Activated CD4-positive, alpha-beta T cell treated with anti-CD3 and anti-CD28 coated beads, Interleukin-2, amount 10 ng/mL, durations not matched to agents 7 days and 5 days (primary cell): ENCODE data around the gene WNT5A. TPM values are rescaled to one million over a fixed set of nuclear protein-coding genes. Genes with fewer than 3 reads are reported as not detected.

Experiments used
- CTCF ChIA-PET: fragments of 350-600 bp; sonication (Branson Sonifier 250); formaldehyde crosslinking; loops from one replicate; lab custom pipeline; 2021; ENCODE audit warnings: antibody characterized with exemption; lab: Charles Lee
- POLR2A ChIA-PET: fragments of 350-600 bp; sonication (Branson Sonifier 250); formaldehyde crosslinking; loops from one replicate; lab custom pipeline; 2021; ENCODE audit warnings: antibody characterized with exemption; lab: Charles Lee
- DNase-seq: peaks from one replicate; pipeline ENCODE4 v3.0.0-alpha.2; 2020
- H3K27ac Mint-ChIP-seq: one replicate; pipeline ENCODE4 v1.8.0; 2021; ENCODE audit warnings: mild to moderate bottlenecking, moderate library complexity, mixed read lengths
- H3K27me3 Mint-ChIP-seq: one replicate; pipeline ENCODE4 v1.8.0; 2021; ENCODE audit warnings: mixed read lengths
- H3K36me3 Mint-ChIP-seq: one replicate; pipeline ENCODE4 v1.8.0; 2021; ENCODE audit warnings: low read depth, mixed read lengths
- H3K4me1 Mint-ChIP-seq: one replicate; pipeline ENCODE4 v1.8.0; 2021; ENCODE audit warnings: mixed read lengths
- H3K4me3 Mint-ChIP-seq: one replicate; pipeline ENCODE4 v1.8.0; 2021; ENCODE audit warnings: mild to moderate bottlenecking, moderate library complexity, mixed read lengths
- H3K9me3 Mint-ChIP-seq: one replicate; pipeline ENCODE4 v1.8.0; 2021; ENCODE audit warnings: mixed read lengths
- total RNA-seq, 2 experiments: library from RNA; stranded (reverse); gene quantifications; one replicate each; pipeline ENCODE4 v1.2.3, GENCODE V29; 2021

WNT5A gene
- total RNA-seq, 2 experiments from 2014 or later = not detected

- POLR2A ChIA-PET = no interaction called here
- CTCF ChIA-PET = no interaction called here
- H3K4me3 Mint-ChIP-seq = no peak overlapping the region
These were observed 18.9 kb downstream of the WNT5A start for GRCh38 chr3:55468251-55468650.

GRCh38 chr3:55467099-55467498, 20.0 kb downstream of the WNT5A start:
- no peaks in the 10 kb centered on the region for H3K36me3 Mint-ChIP-seq
- H3K27ac Mint-ChIP-seq = no peak overlapping the region
- no peak for DNase-seq
- ChIA-PET CTCF (no interaction called here), POLR2A (interaction anchor here (0.7 kb wide), 1 partner anchor 76 kb away, joined by 3 read pairs; no protein-coding TSS in a partner anchor)
- H3K27me3 Mint-ChIP-seq = no peaks in the 10 kb centered on the region
- H3K9me3 Mint-ChIP-seq = peaks cover 5% of the 10 kb centered on the region
- H3K4me3 Mint-ChIP-seq = no peak overlapping the region
- no peaks in the 10 kb centered on the region for H3K4me1 Mint-ChIP-seq

More at GRCh38 chr3:55468251-55468650, 18.9 kb downstream of the WNT5A start:
- no peaks in the 10 kb centered on the region for H3K9me3 Mint-ChIP-seq
- no peaks in the 10 kb centered on the region for H3K36me3 Mint-ChIP-seq
- DNase-seq = no peak
- H3K27ac Mint-ChIP-seq = no peak overlapping the region
- H3K27me3 Mint-ChIP-seq = no peaks in the 10 kb centered on the region
- H3K4me1 Mint-ChIP-seq = no peaks in the 10 kb centered on the region

- no peak for DNase-seq
- Mint-ChIP-seq H3K27ac (no peak overlapping the region), H3K4me3 (no peak overlapping the region), H3K4me1 (no peaks in the 10 kb centered on the region), H3K36me3 (no peaks in the 10 kb centered on the region), H3K9me3 (peaks cover 5% of the 10 kb centered on the region), H3K27me3 (no peaks in the 10 kb centered on the region)
- CTCF ChIA-PET = no interaction called here
- POLR2A ChIA-PET = no interaction called here
These were observed 20.6 kb downstream of the WNT5A start for GRCh38 chr3:55466526-55466925.

GRCh38 chr3:55461896-55462295, 25.2 kb downstream of the WNT5A start:
- Mint-ChIP-seq H3K27me3 (no peaks in the 10 kb centered on the region), H3K4me3 (no peak overlapping the region), H3K9me3 (peaks cover 5% of the 10 kb centered on the region), H3K4me1 (no peaks in the 10 kb centered on the region), H3K27ac (no peak overlapping the region), H3K36me3 (no peaks in the 10 kb centered on the region)
- ChIA-PET POLR2A (no interaction called here), CTCF (no interaction called here)
- DNase-seq = no peak

GRCh38 chr3:55459838-55460237, 27.3 kb downstream of the WNT5A start:
- Mint-ChIP-seq H3K4me1 (no peaks in the 10 kb centered on the region), H3K9me3 (peaks cover 5% of the 10 kb centered on the region), H3K4me3 (no peak overlapping the region), H3K27ac (no peak overlapping the region), H3K36me3 (no peaks in the 10 kb centered on the region), H3K27me3 (no peaks in the 10 kb centered on the region)
- ChIA-PET POLR2A (no interaction called here), CTCF (no interaction called here)
- no peak for DNase-seq

DNA sequence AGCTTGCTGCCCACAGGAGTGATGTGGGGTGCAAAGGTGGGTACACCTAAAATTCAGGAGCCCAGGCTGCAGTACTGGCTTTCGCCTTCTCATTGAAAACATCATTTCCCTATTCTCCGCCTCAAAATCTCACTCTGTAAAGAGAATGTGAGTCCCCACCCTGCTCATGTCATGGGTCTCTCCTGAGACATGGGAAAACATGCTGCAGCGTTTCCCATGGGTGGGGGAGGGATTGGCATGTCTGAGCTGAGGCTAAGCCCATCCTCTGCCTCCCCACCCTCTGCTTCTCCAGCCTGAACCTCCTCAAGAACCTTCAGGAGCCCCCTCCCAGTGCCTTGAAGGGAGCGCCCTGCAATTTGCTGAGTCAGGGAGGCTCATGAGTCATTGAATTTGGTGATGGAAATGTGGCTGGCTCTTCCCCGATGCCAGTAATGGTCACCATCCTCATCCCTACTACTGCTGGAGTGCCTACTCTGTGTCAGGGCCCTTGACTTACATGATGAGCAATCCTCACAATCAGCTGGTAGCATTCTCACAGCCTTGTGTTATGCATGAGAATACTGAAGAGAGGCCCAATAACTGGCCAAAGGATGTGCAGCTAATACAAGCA, 28.8 kb downstream of the WNT5A start:
- DNase-seq = no peak
- H3K4me1 Mint-ChIP-seq = no peaks in the 10 kb centered on the region
- no peak overlapping the region for H3K27ac Mint-ChIP-seq
- H3K9me3 Mint-ChIP-seq = peaks cover 5% of the 10 kb centered on the region
- POLR2A ChIA-PET = no interaction called here
- H3K36me3 Mint-ChIP-seq = no peaks in the 10 kb centered on the region
- H3K4me3 Mint-ChIP-seq = no peak overlapping the region
- H3K27me3 Mint-ChIP-seq = no peaks in the 10 kb centered on the region
- CTCF ChIA-PET = no interaction called here

DNA sequence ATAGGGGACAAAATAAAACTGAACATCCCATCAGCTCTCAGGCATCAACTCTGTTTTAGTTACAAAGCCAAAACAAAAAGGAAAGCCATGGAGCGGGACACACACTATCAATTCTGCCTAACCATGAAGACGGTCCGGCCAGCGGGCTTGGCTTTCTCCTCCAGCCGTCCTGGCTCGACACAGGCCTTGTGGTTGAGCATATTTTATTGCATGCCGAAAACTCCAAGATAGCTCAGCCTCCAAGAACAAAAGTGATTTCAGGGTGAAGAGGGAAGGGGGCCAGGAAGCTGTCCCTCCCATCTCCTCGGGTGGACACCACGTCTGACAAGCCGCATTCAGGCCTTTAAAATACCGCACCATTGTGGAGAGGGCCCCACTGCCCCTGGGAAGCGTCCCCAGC, 31.2 kb downstream of the WNT5A start:
- Mint-ChIP-seq H3K4me3 (no peak overlapping the region), H3K27ac (no peak overlapping the region), H3K4me1 (no peaks in the 10 kb centered on the region), H3K9me3 (no peaks in the 10 kb centered on the region), H3K27me3 (no peaks in the 10 kb centered on the region), H3K36me3 (no peaks in the 10 kb centered on the region)
- DNase-seq = no peak
- CTCF ChIA-PET = interaction anchor here (0.6 kb wide), 1 partner anchor 49 kb away, joined by 4 read pairs; no protein-coding TSS in a partner anchor
- POLR2A ChIA-PET = no interaction called here

DNA sequence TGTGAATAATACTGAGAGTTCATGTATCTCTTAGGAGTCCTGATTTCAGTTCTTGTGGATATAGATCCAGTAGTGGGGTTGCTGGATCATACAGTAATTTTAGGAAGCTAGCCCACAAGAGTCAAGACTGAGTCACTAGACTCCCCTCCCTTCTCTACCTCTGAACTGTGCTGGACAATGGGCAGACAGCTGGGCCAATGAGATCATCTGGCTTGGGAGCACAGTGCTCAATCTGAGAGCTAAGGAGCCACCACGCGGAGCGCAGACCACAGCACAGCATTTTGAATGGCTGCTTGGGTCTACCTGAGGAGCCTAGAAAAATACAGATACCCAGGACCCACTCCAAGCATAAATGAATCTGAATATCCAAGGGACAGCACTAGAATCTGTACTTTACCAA, 32.5 kb downstream of the WNT5A start:
- no peak for DNase-seq
- ChIA-PET CTCF (no interaction called here), POLR2A (no interaction called here)
- no peaks in the 10 kb centered on the region for H3K4me1 Mint-ChIP-seq
- no peaks in the 10 kb centered on the region for H3K36me3 Mint-ChIP-seq
- H3K27me3 Mint-ChIP-seq = no peaks in the 10 kb centered on the region
- no peak overlapping the region for H3K4me3 Mint-ChIP-seq
- H3K9me3 Mint-ChIP-seq = no peaks in the 10 kb centered on the region
- H3K27ac Mint-ChIP-seq = no peak overlapping the region

DNA sequence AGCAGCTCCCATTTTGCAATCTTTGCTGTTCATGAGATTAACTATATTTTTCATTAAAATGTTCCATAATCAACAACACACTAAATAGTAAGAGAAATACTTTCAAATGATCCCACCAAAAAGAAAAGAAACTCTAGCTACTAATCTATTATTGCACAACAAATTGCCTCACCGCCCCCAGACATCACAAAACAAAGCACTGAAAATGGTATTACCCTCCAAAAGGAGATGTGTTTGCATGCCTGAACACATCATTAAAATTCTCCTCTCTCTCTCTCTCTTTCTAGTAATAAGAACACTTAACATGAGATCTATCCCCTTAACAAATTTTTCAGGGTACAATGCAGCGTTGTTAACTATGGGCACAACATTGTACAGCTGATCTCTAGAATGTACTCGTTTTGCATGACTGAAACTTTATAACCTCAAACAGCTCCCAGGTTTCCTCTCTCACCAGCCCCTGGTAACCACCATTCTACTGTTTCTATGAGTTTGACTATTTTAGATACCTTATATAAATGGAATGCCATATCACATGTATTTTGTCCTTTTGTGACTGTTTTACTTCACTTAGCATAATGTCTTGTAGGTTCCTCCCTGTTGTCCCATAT, 33.1 kb downstream of the WNT5A start:
- DNase-seq = no peak
- H3K9me3 Mint-ChIP-seq = no peaks in the 10 kb centered on the region
- no peaks in the 10 kb centered on the region for H3K4me1 Mint-ChIP-seq
- no peaks in the 10 kb centered on the region for H3K36me3 Mint-ChIP-seq
- POLR2A ChIA-PET = no interaction called here
- H3K27ac Mint-ChIP-seq = no peak overlapping the region
- no peaks in the 10 kb centered on the region for H3K27me3 Mint-ChIP-seq
- H3K4me3 Mint-ChIP-seq = no peak overlapping the region
- CTCF ChIA-PET = no interaction called here

- ChIA-PET CTCF (no interaction called here), POLR2A (no interaction called here)
- Mint-ChIP-seq H3K4me1 (no peaks in the 10 kb centered on the region), H3K27me3 (no peaks in the 10 kb centered on the region), H3K4me3 (no peak overlapping the region), H3K27ac (no peak overlapping the region), H3K36me3 (no peaks in the 10 kb centered on the region), H3K9me3 (no peaks in the 10 kb centered on the region)
- DNase-seq = no peak
These were observed 34.2 kb downstream of the WNT5A start for GRCh38 chr3:55452886-55453285.

- H3K4me3 Mint-ChIP-seq = no peak overlapping the region
- no peak overlapping the region for H3K27ac Mint-ChIP-seq
- no peaks in the 10 kb centered on the region for H3K9me3 Mint-ChIP-seq
- ChIA-PET CTCF (no interaction called here), POLR2A (no interaction called here)
- H3K36me3 Mint-ChIP-seq = no peaks in the 10 kb centered on the region
- H3K27me3 Mint-ChIP-seq = no peaks in the 10 kb centered on the region
- H3K4me1 Mint-ChIP-seq = no peaks in the 10 kb centered on the region
- DNase-seq = no peak
These were observed 37.6 kb downstream of the WNT5A start for GRCh38 chr3:55449527-55449926.

GRCh38 chr3:55446850-55447249, 40.3 kb downstream of the WNT5A start:
- DNase-seq = no peak
- no peak overlapping the region for H3K27ac Mint-ChIP-seq
- POLR2A ChIA-PET = no interaction called here
- no peak overlapping the region for H3K4me3 Mint-ChIP-seq
- CTCF ChIA-PET = no interaction called here
- no peaks in the 10 kb centered on the region for H3K9me3 Mint-ChIP-seq
- no peaks in the 10 kb centered on the region for H3K27me3 Mint-ChIP-seq
- H3K4me1 Mint-ChIP-seq = no peaks in the 10 kb centered on the region
- no peaks in the 10 kb centered on the region for H3K36me3 Mint-ChIP-seq

DNA sequence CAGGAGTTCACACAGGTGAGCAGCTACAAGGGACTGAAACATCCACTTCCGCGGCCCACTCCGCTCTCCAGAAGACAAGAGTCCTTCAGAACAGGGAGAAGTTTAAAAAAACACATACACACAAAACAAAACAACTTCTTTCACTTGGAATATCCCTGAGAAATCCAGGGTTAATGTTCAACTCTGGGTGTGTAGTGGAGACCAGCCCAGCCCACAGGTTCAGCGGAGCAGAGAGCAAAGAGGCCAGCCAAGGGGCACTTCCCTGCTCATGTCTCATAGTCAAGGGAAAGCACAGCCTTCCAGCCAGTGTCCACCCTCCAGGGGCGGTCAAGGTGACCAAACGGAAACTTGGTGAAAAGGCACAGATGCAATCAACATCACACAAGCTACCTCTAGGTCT, 41.6 kb downstream of the WNT5A start:
- CTCF ChIA-PET = no interaction called here
- H3K27me3 Mint-ChIP-seq = no peaks in the 10 kb centered on the region
- no peaks in the 10 kb centered on the region for H3K9me3 Mint-ChIP-seq
- H3K36me3 Mint-ChIP-seq = no peaks in the 10 kb centered on the region
- no peak overlapping the region for H3K4me3 Mint-ChIP-seq
- H3K27ac Mint-ChIP-seq = no peak overlapping the region
- POLR2A ChIA-PET = no interaction called here
- no peak for DNase-seq
- no peaks in the 10 kb centered on the region for H3K4me1 Mint-ChIP-seq

DNA sequence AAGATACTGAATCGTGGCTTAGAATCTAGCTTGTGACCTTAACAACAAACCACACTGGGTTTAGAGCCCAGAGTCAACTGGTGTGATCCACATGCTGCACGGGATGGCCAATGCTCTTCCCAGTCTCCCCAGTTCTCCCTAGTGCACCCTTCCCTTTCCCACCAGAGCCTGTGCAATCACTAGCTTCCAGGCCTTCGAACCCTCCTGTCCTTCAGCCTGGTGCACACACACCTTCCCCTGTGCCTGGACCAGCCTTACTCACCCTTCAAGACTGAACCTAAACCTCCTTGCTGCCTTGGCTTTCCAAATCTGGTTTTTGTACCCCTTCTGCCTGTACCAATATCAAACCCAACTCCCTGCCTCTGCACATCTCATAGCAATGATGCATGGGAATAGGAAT, 43.8 kb downstream of the WNT5A start:
- H3K4me3 Mint-ChIP-seq = no peak overlapping the region
- H3K27ac Mint-ChIP-seq = no peak overlapping the region
- CTCF ChIA-PET = no interaction called here

More for the DNA sequence above, 43.8 kb downstream of the WNT5A start:
- no peaks in the 10 kb centered on the region for H3K27me3 Mint-ChIP-seq
- DNase-seq = no peak
- POLR2A ChIA-PET = no interaction called here
- no peaks in the 10 kb centered on the region for H3K9me3 Mint-ChIP-seq
- H3K36me3 Mint-ChIP-seq = no peaks in the 10 kb centered on the region
- H3K4me1 Mint-ChIP-seq = no peaks in the 10 kb centered on the region
